ENCODE data around the gene SPATA3.
"Not testable (repeated sequence)": the region's sequence is repeated elsewhere in the genome, so short reads cannot be mapped to it uniquely, and the experiment has no call there.

The SPATA3 gene

GRCh38 chr2:230968314-230968713 is 27.6 kb upstream of the SPATA3 start:
- in situ Hi-C loops (cut with HindIII; ENCODE audit: low sequenced_read_pairs), result not testable (repeated sequence)

DNA sequence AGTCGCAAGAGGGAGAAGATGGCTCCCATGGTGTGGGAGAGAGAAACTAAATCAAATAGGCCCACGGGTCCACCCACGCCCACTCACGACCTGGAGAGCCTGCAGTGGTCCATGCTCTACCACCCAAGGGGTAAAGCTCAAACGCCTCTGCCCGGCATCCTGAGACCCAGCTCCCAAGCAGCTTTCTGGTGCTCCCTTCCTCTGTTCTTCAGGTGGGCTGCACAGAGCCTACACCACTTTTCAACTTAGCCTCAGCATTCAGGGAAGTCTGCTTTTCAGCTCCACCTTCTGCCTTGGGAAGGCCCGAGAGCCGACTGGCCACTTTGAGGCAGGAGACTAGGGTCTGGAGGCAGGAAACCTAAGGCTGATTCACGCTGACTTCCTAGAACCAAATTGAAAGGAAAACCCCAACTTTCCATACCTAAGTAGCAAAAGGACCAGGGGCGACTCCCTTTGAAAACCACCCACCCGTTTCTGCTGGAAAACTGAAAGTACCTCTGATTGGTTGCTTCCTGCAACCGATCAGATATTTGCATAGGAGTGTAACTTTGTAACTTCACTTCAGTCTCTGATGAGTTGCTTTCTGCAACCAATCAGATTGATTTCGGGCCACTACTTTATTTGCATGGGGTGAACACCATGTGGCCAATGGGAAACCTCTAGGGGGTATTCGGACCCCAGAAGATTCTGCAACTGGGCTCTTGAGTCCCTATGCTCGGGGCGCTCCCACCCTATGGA is 26.8 kb upstream of the SPATA3 start:
- in situ Hi-C loops (cut with HindIII; ENCODE audit: low sequenced_read_pairs), result no loop called here

- in situ Hi-C loops (cut with HindIII; ENCODE audit: low sequenced_read_pairs), result no loop called here
Observed at GRCh38 chr2:230969659-230970015, 26.3 kb upstream of the SPATA3 start.

- in situ Hi-C loops (cut with HindIII; ENCODE audit: low sequenced_read_pairs), result no loop called here
Observed at GRCh38 chr2:230972046-230972445, 23.9 kb upstream of the SPATA3 start.

DNA sequence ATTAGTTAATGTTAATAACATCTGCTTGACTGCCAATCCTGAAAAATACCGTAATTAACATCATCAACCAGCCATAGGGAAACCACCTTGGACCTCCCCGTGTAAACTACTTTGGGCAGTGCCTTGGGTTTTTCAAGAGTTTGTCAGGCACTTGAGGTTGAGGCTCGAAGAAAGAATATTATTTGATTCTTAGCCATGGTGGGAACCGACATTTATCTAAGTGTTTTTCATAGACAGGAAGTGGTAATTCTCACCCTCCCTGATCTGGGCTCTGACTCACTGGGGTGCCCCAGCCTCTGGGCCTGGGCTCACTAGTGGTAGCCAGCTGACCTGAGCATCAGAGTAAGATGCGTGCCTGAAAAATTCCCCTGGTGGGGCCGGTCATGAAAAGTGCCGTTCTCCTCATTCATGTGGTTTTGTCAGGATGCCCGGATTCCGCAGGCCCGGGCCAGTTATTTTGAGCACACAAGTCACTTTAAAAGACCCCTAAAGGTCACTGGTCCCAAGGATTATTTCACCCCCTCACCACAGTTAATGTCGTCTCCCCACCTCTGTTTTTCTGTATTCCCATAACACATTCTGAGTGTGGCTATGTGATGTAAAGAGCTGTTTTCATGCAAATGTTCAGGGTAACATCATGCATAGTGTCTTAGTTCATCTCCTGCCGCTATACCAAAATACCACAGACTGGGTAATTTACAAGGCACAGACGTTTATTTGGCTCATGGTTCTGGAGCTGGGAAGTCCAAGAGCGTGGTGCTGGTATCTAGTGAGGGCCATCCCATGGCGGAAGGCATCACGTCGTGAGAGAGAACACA is 21.6 kb upstream of the SPATA3 start:
- in situ Hi-C loops (cut with HindIII; ENCODE audit: low sequenced_read_pairs), result no loop called here

DNA sequence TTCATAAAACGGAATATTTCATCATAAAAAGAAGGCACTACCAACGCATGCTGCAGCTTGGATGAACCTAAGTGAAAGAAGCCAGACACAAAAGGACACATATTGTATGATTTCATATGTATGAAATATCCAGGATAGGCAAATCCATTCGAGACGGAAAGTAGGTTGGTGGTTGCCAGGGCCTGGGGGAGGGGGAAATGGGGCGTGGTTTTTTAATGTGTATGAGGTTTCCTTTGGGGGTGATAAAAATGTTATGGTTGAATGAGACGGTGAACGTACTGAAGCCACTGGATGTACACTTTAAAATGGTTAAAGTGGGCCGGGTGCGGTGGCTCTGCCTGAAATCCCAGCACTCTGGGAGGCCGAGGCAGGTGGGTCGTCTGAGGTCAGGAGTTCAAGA is 20.0 kb upstream of the SPATA3 start:
- in situ Hi-C loops (cut with HindIII; ENCODE audit: low sequenced_read_pairs), result no loop called here

GRCh38 chr2:230976671-230977171 is 19.2 kb upstream of the SPATA3 start:
- in situ Hi-C loops (cut with HindIII; ENCODE audit: low sequenced_read_pairs), result no loop called here

DNA sequence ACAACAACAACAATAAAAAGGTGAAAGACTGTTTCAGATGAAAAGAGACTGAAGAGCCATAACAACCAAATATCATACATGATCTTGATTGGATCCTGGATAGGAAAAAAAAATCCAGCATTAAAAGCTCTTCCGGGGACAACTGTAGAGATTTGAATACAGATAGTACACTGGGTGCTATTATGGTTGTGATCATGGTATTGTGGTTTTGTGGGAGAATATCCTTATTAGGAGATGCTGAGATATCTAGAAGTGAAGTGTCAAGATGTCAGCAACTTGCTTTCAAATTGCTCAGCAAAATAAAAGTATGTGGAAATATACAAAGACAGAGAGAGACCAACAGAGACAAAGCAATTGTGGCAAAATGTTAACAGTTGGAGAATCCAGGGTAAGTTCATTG is 15.5 kb upstream of the SPATA3 start:
- in situ Hi-C loops (cut with HindIII; ENCODE audit: low sequenced_read_pairs), result no loop called here

DNA sequence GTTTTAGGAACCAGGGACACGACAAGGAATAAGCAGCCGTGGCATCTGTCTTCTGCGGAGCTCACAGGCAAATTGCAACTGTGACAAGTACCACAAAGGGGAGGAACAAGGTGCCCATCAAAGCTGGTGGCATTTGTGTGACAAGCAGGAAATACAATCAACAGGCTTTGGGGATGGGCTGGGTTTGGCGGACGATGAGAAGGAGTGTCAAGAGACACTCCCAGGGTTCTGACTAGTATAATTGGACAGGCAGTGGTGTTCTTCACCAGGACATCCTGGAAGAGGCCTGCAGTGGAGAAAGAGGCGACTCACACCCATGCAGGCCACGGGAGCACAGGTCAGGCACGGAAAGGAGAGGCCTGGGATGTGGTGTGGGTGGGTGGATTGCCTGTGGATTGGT is 14.2 kb upstream of the SPATA3 start:
- in situ Hi-C loops (cut with HindIII; ENCODE audit: low sequenced_read_pairs), result no loop called here

DNA sequence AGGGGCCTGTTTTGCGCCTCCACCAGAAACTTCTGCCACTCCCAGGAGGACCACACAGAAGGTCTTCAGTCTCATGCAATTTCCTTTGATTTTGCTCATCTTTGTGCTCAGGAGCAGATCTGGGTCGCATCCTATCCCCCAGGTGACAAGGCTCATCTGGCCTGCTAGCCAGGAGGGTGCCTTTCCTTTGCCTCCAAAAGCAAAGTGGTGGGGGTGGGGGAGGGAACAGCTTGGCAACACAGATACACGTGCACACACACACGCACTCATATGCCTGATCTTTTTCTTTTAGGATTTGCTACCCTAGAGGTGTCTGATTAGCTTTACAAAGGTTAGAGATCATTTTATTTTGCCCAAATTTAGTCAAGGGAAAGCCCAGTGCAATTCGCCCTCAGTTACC is 13.8 kb upstream of the SPATA3 start:
- in situ Hi-C loops (cut with HindIII; ENCODE audit: low sequenced_read_pairs), result no loop called here

DNA sequence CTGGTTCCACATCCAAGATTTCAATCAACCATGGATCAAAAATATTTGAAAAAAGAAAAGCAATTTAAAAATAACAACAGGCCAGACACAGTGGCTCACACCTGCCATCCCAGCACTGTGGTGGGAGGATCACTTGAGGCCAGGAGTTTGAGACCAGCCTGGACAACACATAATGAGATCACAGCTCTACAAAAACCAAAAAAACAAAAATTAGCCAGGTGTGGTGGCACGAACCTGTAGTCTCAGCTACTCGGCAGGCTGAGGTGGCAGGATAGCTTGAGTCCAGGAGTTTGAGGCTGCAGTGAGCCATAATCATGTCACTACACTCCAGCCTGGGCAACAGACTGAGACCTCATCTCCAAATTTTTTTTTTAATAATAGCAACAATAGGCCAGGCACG is 13.4 kb upstream of the SPATA3 start:
- in situ Hi-C loops (cut with HindIII; ENCODE audit: low sequenced_read_pairs), result no loop called here

- in situ Hi-C loops (cut with HindIII; ENCODE audit: low sequenced_read_pairs), result no loop called here
Observed at GRCh38 chr2:230983566-230983965, 12.4 kb upstream of the SPATA3 start.

GRCh38 chr2:230984393-230985220 is 11.3 kb upstream of the SPATA3 start:
- in situ Hi-C loops (cut with HindIII; ENCODE audit: low sequenced_read_pairs), result no loop called here

DNA sequence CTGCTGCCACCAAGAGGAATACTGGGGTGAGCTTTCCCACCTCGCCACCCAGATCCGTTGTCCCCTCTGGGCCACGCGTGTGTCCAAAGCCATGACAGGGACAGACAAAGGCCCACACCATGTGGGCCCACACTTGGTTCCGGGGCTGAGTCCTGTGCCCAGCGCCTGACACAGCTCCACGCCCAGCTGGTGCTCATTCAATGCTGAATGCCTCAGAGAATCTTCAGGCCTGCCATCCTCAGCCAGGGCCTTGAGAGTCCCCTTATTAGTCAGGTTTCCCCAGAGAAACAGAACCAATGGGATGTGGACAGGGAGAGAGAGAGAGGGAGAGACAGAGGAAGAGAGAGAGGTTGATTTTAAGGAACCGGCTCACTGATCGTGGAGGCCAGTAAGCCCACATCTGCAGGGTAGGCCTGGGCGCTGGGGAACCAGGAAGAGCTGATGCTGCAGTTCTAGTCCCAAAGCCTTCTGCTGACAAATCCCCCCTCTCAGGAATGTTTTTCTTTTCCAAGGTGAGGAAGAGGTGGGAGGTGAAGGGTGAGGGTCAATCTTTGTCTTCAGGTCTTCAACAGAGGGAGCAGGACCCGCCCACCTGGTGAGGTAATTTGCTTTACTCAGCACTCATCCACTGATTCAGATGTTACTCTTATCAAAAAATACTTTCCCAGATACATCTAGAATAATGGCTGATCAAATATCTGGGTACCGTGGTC is 10.2 kb upstream of the SPATA3 start:
- in situ Hi-C loops (cut with HindIII; ENCODE audit: low sequenced_read_pairs), result no loop called here

DNA sequence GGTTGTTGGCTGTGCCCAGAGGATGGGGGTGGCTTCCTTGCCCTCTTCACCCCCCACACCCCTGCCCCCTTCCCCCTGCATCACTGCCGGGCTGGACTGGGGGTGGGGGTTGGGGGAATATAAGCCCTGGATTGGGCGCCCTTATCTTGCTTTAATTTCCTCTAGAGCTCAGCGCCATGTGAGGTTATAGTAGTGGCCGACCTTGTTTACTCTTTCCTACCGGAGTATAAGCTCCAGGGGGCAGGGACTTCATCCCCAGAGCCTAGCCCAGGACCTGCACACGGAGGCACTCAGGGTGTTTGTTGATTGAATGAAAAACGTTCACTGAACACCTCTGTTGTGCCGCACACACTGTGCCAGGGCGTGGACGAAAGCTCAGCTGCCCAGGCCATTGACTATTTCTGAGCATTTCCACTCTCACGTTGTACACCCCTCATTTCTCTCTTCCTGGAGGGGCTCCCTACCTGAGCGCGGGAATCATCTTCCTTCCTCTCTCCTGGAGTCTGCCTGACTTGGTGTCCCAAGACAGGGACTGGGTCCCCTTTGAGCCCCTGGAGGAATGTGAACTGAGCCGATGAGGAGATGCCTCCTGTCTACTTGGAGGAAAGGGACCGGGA is 9.3 kb upstream of the SPATA3 start:
- in situ Hi-C loops (cut with HindIII; ENCODE audit: low sequenced_read_pairs), result no loop called here

GRCh38 chr2:230987137-230988020 is 8.5 kb upstream of the SPATA3 start:
- in situ Hi-C loops (cut with HindIII; ENCODE audit: low sequenced_read_pairs), result no loop called here

DNA sequence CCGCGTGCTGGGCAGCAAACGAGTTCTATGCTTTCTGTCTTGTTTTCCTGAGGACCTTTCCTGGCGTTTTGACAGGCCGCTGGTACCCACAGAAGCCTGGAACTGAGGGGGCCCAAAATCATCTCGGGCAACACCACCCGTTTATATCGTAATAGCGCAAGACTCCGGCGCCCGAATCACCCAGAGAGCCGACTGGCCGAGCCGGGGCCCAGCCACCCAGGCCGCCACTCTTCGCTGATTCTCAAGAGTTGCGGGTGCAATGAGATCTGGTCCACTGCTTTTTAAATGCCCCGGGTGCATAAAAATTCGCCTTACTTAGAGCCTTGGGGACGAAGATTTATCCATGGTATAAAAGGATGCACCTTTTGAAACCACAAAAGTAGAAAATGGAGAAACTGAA is 6.2 kb upstream of the SPATA3 start:
- in situ Hi-C loops (cut with HindIII; ENCODE audit: low sequenced_read_pairs), result no loop called here

DNA sequence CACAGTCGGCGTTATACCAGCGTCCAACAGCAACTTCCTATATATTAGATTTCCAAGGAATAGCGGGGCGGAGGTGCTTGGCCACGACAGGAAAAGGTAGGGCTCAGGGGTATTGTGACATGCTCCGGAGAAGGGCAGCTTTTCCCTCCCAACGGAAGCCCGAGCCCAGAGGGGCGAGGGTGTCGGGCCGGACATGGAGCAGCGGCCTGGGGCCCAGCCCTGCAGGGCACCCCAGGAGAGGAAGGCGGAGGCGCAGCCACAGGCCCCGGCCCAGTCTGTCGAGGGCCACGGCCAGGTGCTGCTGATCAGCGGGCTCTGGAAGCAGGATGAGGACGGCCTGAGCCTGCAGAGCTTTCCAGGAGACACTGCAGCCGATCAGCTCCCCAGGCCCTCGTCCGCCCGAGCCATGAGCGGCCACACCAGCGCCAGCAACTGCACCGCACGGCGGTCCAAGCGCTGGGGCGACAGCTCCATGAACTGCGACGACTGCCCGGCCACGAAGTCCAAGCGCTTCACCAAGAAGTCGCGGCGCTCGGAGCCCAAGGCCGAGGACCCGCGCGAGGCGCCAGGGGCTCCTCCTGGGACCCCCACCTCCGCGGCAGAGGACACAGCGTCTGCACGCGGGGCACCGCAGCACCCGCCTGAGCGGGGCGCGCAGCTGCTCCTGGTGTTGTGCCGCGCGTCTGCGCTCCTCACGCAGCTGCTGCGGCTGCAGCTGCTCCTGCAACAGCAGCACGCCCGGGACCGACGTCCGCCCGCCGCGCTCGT is 5.6 kb upstream of the SPATA3 start:
- in situ Hi-C loops (cut with HindIII; ENCODE audit: low sequenced_read_pairs), result no loop called here

GRCh38 chr2:230990899-230991150 is 5.1 kb upstream of the SPATA3 start:
- in situ Hi-C loops (cut with HindIII; ENCODE audit: low sequenced_read_pairs), result no loop called here

All from DLD1 (cell line).